ENCODE measurements around the gene FTCD. TPM values are rescaled to one million over a fixed set of nuclear protein-coding genes. Genes with fewer than 3 reads are reported as not detected.

Gene FTCD
- total RNA-seq, 4 donors from 2014 or later = 4.5 to 7.0 TPM; not detected in 2

GRCh38 chr21:46153247-46154154 is 1.9 kb downstream of the FTCD start:
- H3K4me1 ChIP-seq = peaks cover 0 to 4% of the 10 kb centered on the region in 2 donors
- no peaks in the 10 kb centered on the region for H3K27me3 ChIP-seq
- no peaks in the 10 kb centered on the region for H3K36me3 ChIP-seq
- no peaks in the 10 kb centered on the region for H3K9me3 ChIP-seq
- H3K4me3 ChIP-seq = no peak overlapping the region
- peak overlapping the region in 1 of 2 donors; percentile 50 for H3K27ac ChIP-seq
- peak; percentile 51 to 74 for DNase-seq
- intact Hi-C loops (cut with DNase I; ENCODE audit: low total_unique reads) = no loop called here
- TF ChIP-seq, protein P1, sequence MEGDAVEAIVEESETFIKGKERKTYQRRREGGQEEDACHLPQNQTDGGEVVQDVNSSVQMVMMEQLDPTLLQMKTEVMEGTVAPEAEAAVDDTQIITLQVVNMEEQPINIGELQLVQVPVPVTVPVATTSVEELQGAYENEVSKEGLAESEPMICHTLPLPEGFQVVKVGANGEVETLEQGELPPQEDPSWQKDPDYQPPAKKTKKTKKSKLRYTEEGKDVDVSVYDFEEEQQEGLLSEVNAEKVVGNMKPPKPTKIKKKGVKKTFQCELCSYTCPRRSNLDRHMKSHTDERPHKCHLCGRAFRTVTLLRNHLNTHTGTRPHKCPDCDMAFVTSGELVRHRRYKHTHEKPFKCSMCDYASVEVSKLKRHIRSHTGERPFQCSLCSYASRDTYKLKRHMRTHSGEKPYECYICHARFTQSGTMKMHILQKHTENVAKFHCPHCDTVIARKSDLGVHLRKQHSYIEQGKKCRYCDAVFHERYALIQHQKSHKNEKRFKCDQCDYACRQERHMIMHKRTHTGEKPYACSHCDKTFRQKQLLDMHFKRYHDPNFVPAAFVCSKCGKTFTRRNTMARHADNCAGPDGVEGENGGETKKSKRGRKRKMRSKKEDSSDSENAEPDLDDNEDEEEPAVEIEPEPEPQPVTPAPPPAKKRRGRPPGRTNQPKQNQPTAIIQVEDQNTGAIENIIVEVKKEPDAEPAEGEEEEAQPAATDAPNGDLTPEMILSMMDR (IDR thresholded peaks at IDR 0.05) = peak; percentile 65 to 75 (median 66)
- TF ChIP-seq POLR2A (IDR thresholded peaks at IDR 0.05) = no peak

GRCh38 chr21:46152927-46153246 is 2.5 kb downstream of the FTCD start:
- intact Hi-C loops (cut with DNase I; ENCODE audit: low total_unique reads) = no loop called here
- H3K27ac ChIP-seq = no peak overlapping the region
- TF ChIP-seq, protein P1 (IDR thresholded peaks at IDR 0.05) = no peak
- TF ChIP-seq POLR2A (IDR thresholded peaks at IDR 0.05) = no peak
- no peak overlapping the region for H3K4me3 ChIP-seq
- H3K4me1 ChIP-seq = peaks cover 0 to 4% of the 10 kb centered on the region in 2 donors
- H3K36me3 ChIP-seq = no peaks in the 10 kb centered on the region
- H3K9me3 ChIP-seq = no peaks in the 10 kb centered on the region
- H3K27me3 ChIP-seq = no peaks in the 10 kb centered on the region
- no peak for DNase-seq

DNA sequence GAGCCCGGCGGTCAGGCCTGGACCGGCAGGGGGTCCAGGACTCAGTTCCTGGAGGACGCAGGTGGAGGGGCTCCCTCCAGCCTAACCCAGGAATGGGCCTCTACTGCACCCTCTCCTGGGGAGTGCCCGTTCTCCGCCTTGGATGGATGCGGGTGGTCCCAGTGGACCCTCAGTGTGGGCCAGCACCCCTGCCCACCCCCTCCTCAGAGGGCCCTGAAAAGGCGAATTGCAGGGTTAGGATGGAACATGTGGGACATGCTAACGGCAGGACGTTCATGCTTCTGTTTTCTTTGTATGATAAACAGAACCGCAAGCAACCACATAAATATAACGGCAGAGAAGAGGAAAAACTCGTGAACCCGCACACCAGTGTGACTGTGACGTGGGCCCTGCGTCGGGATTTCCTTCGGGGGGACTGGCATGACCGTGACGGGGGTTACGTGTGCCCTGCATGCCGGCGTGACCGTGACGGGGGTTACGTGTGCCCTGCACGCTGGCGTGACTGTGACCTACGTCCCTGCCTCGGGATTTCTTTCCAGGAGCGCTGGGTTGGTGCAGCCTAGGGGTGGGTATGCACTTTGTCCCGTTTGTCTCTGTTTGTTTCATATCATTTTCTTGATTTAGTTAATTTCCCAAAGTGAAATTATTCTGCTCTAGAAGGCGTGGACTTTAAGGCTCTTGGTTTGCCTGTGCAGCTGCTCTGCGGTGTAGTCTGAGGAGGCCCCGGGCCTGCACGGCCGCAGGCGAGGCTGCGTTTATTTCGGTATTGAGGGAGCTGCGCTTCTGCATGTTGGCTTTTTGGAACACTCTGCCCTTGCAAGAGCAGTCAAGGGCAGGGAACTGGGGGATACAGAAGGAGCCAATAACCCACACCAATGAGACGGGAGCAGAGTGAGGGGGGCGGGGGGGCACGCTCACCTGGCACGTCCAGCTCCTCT is 3.1 kb downstream of the FTCD start:
- Histone ChIP-seq H3K36me3 (no peaks in the 10 kb centered on the region), H3K9me3 (no peaks in the 10 kb centered on the region), H3K27ac (no peak overlapping the region), H3K4me1 (peaks cover 0 to 4% of the 10 kb centered on the region in 2 donors), H3K27me3 (no peaks in the 10 kb centered on the region), H3K4me3 (no peak overlapping the region)
- DNase-seq = peak in 1 of 2 donors; percentile 14
- TF ChIP-seq POLR2A (IDR thresholded peaks at IDR 0.05) = no peak
- TF ChIP-seq, protein P1 (IDR thresholded peaks at IDR 0.05) = no peak
- intact Hi-C loops (cut with DNase I; ENCODE audit: low total_unique reads) = no loop called here

GRCh38 chr21:46151261-46151988 is 4.0 kb downstream of the FTCD start:
- no peaks in the 10 kb centered on the region for H3K27me3 ChIP-seq
- intact Hi-C loops (cut with DNase I; ENCODE audit: low total_unique reads) = no loop called here
- DNase-seq = peak in 1 of 2 donors; percentile 15

More at GRCh38 chr21:46151261-46151988, 4.0 kb downstream of the FTCD start:
- no peaks in the 10 kb centered on the region for H3K9me3 ChIP-seq
- TF ChIP-seq, protein P1 (IDR thresholded peaks at IDR 0.05) = no peak
- TF ChIP-seq POLR2A (IDR thresholded peaks at IDR 0.05) = no peak
- no peak overlapping the region for H3K27ac ChIP-seq
- H3K36me3 ChIP-seq = no peaks in the 10 kb centered on the region
- no peak overlapping the region for H3K4me3 ChIP-seq
- peaks cover 0 to 4% of the 10 kb centered on the region in 2 donors for H3K4me1 ChIP-seq

Data from uterus (tissue), 4 donors.